ENCODE results near the gene TRABD2B.

TRABD2B gene

DNA sequence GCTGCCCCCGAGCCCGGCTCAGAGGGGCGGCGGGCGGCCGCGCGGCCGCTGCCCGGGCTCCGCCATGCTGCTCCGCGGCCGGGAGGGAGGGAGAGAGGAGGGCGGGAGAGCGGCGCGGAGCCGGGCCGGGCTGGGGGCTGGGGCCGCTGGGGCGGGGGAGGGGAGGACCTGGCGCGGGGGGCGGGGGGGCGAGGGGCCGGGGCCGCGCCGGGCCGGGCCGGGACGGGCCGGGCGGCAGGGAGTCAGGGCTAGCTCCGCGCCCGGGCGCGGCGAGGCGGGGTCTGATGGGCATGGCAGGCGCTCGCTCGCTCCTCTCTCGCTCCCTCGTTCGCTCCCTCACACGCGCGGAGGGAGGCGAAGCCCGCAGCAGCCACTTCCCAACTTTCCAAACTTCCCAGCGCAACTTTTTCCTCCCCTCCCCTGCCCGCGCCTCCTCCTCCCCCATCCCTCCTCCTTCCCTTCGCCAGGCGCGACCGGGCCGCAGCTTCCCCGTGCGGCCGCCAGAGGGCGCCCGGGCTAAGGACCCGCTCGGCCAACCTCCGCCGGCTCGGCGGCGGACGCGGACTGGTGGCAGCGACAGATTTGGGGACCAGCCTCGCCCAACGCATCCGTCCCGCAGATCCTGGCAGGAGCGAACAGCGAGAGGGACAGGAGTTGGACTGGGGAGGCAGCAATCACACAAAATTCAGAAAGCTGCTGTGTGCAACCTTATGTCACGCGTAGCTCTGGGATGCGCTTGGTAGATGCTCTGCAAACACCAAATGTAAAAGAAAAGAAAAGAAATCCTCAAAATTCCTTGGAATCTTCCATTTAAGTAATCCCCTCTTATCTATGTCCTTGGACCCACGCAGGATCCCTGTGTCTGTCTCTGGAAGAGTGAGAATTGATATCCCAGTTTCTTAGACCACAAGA is at the start of gene TRABD2B:
TRABD2B (minus strand) TSS at position 97 of the 912 bp plus-strand sequence.
- DNase-seq (ENCODE audit: low spot score): peak; percentile 59

- DNase-seq (ENCODE audit: low spot score): no peak
Observed at GRCh38 chr1:48044311-48044710, 47.1 kb upstream of the TRABD2B start.

GRCh38 chr1:48043622-48044021 is 46.4 kb upstream of the TRABD2B start:
- DNase-seq (ENCODE audit: low spot score): no peak

DNA sequence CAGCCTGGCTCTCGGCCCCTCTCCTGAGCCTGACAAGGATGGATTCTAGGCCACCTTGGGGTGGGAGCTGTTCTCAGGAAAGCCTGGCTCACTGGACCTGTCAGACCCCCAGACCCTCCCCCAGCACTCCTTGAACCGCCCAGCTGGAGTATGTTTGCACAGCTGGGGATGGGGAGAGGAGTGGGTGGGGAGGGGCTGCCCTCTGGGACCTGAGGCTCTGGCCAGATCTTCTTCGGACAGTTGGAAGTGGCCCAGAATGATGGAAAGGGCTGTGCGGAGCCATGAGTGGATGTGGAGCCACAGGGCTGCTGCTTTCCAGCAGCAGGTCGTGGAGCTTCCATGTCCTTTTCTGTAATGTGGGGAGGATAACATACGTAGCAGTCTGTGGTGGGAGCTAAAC is 43.0 kb upstream of the TRABD2B start:
- no peak for DNase-seq (ENCODE audit: low spot score)

- DNase-seq (ENCODE audit: low spot score): peak; percentile 89
Observed at GRCh38 chr1:48039088-48040054, 42.2 kb upstream of the TRABD2B start.

GRCh38 chr1:48038270-48038767 is 41.1 kb upstream of the TRABD2B start:
- DNase-seq (ENCODE audit: low spot score): no peak

DNA sequence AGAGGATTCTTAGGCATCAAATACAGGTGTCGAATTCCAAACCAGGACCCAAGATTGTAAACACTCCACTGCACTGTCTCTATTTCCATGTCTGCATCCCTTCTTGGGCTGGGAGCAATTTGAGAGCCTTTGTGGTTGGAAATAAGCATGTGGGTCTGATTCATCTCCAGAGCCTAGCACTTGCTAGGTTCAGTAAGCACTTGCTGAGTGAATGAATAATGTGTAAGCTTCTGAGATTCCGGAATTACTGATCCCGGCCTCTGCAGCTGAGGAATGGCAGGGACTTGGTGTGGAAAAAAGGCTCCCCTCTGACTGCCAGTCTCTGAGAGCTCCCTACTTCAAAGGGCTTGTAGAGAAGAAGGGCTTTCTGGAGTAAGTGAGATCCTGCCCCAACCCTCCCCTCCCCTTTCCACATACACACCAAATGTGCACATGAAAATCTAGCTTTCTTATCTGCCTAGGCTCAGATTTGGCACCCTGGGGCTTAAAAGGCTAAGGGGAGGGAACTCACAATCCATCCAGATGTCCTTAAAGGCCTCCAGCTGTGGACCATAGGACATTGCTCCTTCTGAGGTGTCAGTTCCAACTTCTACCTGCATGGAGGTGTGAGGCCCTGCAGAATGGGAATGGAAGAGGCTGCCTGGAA is 39.6 kb upstream of the TRABD2B start:
- peak; percentile 61 for DNase-seq (ENCODE audit: low spot score)

DNA sequence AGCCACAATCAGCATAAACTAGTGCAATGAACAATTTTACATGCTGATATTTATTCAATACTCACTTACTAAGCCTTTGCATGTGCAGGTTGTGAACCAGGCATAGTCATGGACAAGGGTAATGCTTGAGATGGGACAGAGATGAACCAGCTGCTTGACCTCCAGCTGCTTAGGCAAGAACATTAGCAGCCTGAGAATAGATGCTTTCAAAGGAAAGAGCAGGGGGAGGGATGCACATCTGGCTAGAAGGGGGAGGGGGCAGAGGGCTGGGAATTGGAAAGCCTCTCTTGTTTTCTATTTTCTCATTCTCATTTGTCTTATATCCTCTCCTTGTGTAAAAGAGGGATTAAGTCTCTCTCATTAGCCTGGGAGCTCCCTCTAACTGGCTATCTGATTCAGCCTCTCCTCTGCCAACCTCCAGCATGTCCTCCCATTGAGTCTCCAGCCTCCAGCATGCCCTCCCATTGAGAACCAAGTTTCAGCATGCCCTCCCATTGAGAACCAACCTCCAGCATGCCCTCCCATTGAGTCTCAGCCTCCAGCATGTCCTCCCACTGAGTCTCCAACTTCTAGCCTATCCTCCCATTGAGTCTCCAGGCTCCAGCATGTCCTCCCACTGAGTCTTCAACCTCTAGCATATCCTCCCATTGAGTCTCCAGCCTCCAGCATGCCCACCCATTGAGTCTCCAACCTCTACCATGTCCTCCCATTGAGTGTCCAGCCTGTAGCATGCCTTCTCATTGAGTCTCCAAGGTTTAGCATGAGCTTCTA is 38.4 kb upstream of the TRABD2B start:
- no peak for DNase-seq (ENCODE audit: low spot score)

- no peak for DNase-seq (ENCODE audit: low spot score)
Observed at GRCh38 chr1:48033495-48034045, 36.4 kb upstream of the TRABD2B start.

- no peak for DNase-seq (ENCODE audit: low spot score)
Observed at GRCh38 chr1:48031676-48032075, 34.5 kb upstream of the TRABD2B start.

- no peak for DNase-seq (ENCODE audit: low spot score)
Observed at GRCh38 chr1:48030696-48031365, 33.6 kb upstream of the TRABD2B start.

- no peak for DNase-seq (ENCODE audit: low spot score)
Observed at GRCh38 chr1:48030211-48030610, 33.0 kb upstream of the TRABD2B start.

GRCh38 chr1:48028218-48029069 is 31.3 kb upstream of the TRABD2B start:
- no peak for DNase-seq (ENCODE audit: low spot score)

DNA sequence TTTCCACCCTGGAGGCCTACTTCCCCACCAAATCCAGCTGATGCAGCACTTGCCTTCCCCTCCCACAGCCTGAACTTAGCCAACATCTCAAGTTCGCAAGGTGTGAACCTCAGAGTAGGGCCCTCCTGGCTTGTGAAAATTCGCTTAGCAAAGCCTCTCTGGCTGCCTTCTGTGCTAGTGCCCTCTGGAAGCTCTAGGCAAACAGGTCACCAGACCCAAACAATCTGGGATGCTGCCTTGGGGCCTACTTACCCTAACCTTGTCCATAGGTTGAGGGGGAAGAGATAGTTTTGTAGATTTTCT is 30.3 kb upstream of the TRABD2B start:
- no peak for DNase-seq (ENCODE audit: low spot score)

GRCh38 chr1:48026701-48027532 is 29.7 kb upstream of the TRABD2B start:
- DNase-seq (ENCODE audit: low spot score): no peak

DNA sequence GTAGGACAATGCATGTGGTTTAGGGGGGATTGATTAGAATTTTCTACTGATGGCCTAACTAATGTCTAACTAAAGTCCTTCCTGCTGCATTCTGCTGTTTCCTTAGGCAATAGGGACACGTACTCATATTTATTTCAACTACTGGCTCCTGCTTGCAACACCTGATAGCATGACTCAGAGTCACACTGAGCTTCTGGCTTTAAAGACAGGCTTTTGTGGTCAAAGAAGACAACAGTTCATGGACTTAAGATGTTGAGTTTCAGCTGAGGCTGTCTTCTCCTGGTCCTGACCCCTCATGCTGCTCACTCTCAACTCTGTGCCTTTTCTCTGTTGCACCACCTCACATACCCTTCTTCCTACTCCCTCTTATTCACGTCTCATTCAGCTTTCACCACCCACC is 29.1 kb upstream of the TRABD2B start:
- DNase-seq (ENCODE audit: low spot score): peak; percentile 48

GRCh38 chr1:48025076-48025475 is 27.9 kb upstream of the TRABD2B start:
- no peak for DNase-seq (ENCODE audit: low spot score)

DNA sequence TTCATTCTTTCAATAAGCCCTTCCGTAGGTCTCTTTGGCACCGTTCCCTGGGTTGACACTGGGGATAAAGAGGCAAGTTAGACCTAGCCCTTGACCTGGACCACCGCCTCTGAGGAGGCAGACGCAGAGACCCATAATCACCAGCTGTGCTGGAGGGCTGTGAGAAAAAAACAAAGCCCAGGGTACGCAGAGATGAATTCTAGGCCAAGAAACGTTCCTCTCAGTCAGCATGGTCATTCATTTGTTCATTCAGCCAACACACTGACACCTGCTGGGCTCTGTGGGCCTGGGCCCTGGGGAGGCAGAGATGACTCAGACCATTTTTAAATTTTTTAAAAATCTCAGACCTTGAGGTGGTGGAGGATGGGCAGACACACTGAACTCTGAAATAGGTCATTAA is 26.3 kb upstream of the TRABD2B start:
- DNase-seq (ENCODE audit: low spot score): no peak

- no peak for DNase-seq (ENCODE audit: low spot score)
Observed at GRCh38 chr1:48022306-48022705, 25.1 kb upstream of the TRABD2B start.
